Epithelial cell of umbilical artery (primary cell): ENCODE data around the gene CISD3. TPM values are rescaled to one million over a fixed set of nuclear protein-coding genes. Genes with fewer than 3 reads are reported as not detected.

Experiments used
- total RNA-seq: library from RNA; depleted of rRNA; stranded (reverse); fragments of >200 nt; gene quantifications from 2 replicates; pipeline ENCODE4 v1.2.3, GENCODE V29; 2014

Gene CISD3, protein sequence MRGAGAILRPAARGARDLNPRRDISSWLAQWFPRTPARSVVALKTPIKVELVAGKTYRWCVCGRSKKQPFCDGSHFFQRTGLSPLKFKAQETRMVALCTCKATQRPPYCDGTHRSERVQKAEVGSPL
- total RNA-seq: 4.9 and 5.3 TPM in 2 replicates

DNA sequence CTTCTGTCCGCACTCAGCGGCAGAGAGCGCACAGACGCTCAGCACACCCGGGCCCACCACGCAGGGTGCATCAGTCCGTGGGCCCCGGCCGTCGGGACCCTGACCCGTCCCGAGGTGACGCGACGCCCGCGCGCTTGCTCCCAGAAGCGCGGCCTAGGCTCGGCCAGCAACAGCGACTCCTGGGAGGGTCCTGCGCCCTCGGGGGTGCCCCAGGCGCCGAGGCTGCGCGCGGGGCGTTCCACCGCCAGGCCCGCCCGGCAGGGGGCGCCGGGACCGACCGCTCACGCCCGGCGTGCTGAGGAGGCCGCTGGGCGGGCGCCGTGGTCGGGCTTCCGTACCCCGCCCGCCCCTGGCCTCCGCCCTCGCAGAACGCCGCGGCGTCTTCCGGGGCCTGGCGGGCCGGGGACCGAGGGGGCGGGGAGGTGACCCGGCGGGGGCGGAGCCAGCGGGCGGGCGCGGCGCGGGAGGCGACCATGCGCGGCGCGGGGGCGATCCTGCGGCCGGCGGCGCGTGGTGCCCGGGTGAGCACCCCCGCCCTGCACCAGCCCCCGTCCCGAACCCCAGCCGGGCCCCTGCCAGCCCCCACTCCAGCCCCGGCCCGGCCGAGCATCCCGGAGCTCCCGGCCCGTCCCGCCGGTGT is at the start of gene CISD3:
Gene CISD3, plus strand, starts transcription at position 456 of the 640 bp plus-strand sequence. Its CDS starts 18 bp downstream, at position 474.

DNA sequence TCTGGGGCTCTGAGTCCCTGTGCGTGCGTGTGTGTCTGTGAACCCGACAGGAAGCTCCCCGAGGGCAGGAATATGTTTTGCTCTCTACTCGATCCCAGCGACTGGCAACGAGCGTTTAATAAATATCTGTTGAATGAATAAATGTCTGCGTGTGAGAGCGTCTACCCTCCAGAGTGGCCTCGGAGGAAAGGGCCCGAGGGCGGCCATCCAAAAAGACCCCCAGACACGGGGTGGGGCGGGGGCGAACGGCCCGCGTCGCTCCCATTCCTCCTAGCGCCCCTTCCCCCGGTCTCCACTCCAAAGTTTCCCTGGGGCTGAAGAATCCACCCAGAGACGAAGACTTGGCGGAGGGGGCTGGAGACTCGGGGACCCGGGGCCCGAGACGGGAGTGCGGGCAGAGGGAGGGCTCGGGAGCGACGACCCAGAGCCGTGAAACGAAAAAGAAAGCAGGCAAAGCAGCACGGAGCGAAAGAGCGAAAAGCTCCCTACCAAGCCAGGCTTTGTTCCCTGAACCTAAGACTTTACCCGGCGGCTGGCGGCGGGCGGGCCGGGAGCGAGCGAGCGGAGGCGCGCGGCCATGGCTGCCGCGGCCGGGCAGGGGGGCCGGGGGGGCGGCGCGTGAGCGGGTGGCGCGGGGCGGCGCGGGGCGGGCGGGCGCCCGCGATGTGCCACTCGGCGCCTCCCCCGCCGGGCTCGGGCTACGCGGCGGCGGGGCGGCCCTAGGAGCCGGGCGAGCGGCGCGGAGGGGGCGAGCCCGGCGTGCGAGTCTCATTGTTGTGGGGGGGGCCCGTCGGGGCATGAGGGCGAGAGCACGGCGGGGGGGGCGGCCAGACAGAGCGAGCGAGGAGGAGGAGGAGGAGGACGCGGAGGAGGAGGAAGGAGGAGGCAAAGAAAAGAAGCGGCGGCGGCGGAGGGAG is 25.3 kb upstream of the CISD3 start, which contains the start of gene MLLT6:
Gene MLLT6, plus strand, starts transcription at position 668 of the 917 bp plus-strand sequence. CDS start 360 bp downstream, outside the sequence.

DNA sequence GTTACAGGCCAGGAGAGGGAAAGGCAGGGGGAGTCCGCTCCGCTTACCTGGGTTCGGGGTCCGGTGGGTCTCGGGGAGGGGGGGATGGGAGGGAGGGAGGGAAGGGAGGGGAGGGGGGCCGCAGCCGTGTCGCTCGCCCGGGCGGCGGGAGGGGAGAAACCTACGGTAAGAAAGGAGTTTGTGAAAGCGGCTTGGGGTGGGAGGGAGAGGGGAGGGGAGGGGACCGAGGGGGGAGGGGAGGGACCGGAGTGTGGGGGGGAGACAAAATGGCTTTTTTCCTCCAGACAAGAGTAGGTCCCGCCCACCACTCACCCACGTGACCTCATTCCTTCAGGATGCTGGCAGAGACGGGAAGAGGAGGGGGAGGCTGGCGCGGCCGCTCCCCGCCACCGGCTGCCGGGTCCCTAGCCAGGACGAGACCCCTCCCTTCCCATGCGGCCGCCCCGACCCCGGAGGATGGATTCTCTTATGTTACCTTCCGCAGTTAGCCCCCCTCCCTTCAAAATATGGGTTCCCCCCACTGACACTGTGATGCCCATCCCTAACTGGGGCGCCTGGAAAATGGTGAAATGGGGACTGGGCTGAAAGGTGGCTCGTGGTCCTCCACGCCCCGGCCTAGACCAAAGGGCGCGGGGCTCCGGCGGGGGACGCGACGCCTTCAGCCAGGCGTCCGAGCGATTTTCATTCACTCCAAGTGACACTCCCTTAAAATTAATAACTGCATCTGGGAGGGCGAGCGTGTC is 18.2 kb downstream of the CISD3 start, which contains the start of gene PCGF2:
Gene PCGF2, minus strand, starts transcription at position 188 of the 743 bp plus-strand sequence. CDS start 7,934 bp downstream, outside the sequence.

DNA sequence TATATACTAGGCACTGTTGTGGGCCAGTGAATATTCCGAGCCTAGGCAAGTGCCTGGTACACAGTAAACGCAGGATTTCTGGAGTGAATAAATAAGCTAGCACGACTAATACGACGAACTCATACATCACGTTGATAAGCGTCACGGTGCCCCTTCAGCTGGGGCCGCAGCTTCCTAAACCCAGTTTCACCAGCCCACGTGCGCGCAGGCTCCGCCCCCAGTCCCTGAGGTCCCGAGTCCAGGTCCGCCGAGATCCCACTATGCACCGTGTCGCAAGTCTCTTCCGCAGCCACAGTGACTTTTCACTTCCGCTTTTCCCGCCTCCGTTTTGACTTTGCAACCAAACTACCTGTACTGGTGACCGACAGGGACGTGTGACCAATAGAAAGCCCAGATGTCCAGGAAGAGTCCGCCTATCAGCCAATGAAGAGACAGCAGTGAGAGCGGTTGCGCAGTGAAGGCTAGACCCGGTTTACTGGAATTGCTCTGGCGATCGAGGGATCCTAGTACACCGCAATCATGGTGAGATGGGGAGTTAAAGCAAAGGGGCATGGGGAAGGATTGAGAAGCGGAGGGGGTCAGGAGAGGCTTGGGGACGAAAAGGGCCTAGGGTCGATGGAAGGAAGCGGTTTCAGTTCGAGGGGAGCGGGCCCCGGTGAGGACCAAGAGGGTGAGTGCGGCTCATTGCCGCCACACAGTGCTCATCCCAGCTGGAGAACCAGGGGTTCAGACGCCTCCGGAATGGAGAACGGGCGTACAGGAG is 22.3 kb downstream of the CISD3 start, which contains the start of gene PSMB3:
Gene PSMB3, plus strand, starts transcription at position 434 of the 763 bp plus-strand sequence. Its CDS starts 86 bp downstream, at position 520.

Other genes starting within 250 kb of the CISD3 start
- 0.32 TPM in 1 of 2 replicates, not detected in the other for gene SRCIN1, start 124.4 kb upstream of the CISD3 start, total RNA-seq
- 1.5 and 4.2 TPM in 2 replicates for gene EPOP, start 55.4 kb upstream of the CISD3 start, total RNA-seq
- gene MLLT6, start 25.1 kb upstream of the CISD3 start, total RNA-seq: 14.3 and 21.6 TPM in 2 replicates
- 3.6 and 5.5 TPM in 2 replicates for gene PCGF2, start 18.0 kb downstream of the CISD3 start, total RNA-seq
- gene PSMB3, start 22.4 kb downstream of the CISD3 start, total RNA-seq: 540 and 549 TPM in 2 replicates
- gene PIP4K2B, start 69.2 kb downstream of the CISD3 start, total RNA-seq: 40.3 and 55.8 TPM in 2 replicates
- gene CWC25, start 95.0 kb downstream of the CISD3 start, total RNA-seq: 7.8 and 9.7 TPM in 2 replicates
- gene RPL23, start 123.4 kb downstream of the CISD3 start, total RNA-seq: 903 and 1,481 TPM in 2 replicates
- gene LASP1, start 139.7 kb downstream of the CISD3 start, total RNA-seq: 92.6 and 93.9 TPM in 2 replicates
- not detected in 2 replicates for gene FBXO47, start 237.1 kb downstream of the CISD3 start, total RNA-seq